H1 (cell line): ENCODE measurements around the gene SRXN1. TPM values are rescaled to one million over a fixed set of nuclear protein-coding genes. Genes with fewer than 3 reads are reported as not detected.

Source experiments
- SP4 ChIP-seq: IDR thresholded peaks from 2 replicates; pipeline ENCODE4 v1.6.1; 2012; ENCODE audit warnings: low read length, inconsistent platforms
- polyA plus RNA-seq, 7 experiments: library from polyadenylated mRNA; depleted of rRNA in 3 of 7; stranded (reverse) in 5 of 7; unstranded in 2 of 7; fragments of >200 nt in 5 of 7; fragments of 200-250 nt in 2 of 7; gene quantifications; 1 replicate in 5 of 7; 2 replicates in 1 of 7; 4 replicates in 1 of 7; pipeline versions ENCODE4 v1.2.1 to v1.2.3, GENCODE V29; 2011 to 2013; ENCODE audit warnings: missing spikeins in 2 of 7, mixed read lengths in 2 of 7
- total RNA-seq: library from RNA; stranded (reverse); fragmentation: NEBNext Ultra II Directional; extraction: Animal tissue kit (Norgen Biotek cat#: 25700); gene quantifications from 2 replicates; pipeline ENCODE4 v1.2.1, GENCODE V29; 2021
- TF ChIP-seq, protein P1 (sequence below): IDR thresholded peaks from 2 replicates; pipeline ENCODE4 v1.6.1; 2011; ENCODE audit warnings: low read depth, mild to moderate bottlenecking, low read length; ENCODE audit not compliant: insufficient read depth

Gene SRXN1
- total and polyA plus RNA-seq, 2 of the 8 experiments (the other 6 are each of a cell fraction or from before 2014, with no cell fraction given): 12.2 to 15.8 TPM

DNA sequence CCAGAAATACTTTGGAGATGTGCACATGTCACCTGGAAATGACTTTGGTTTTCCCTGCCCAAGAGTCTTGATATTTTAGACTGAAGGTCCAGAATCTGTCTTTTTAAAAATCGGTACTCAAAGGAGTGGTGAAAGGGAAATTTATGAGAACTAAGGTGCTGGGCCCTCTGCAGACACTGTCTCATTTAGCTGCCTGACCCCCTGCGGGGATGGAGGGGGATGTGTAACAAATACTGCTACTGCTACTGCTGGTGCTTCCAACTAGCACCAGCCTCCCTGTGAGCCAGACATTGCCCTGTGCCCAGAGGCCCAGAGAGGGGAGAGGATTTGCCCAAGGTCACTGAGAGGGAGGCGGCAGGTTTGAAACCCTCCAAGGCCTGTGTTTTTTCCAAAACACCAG is 15.6 kb upstream of the SRXN1 start (continued):
- TF ChIP-seq, protein P1, sequence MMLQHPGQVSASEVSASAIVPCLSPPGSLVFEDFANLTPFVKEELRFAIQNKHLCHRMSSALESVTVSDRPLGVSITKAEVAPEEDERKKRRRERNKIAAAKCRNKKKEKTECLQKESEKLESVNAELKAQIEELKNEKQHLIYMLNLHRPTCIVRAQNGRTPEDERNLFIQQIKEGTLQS: no peak
- no peak for TF ChIP-seq SP4
